ENCODE measurements around the gene HAUS8. TPM values are rescaled to one million over a fixed set of nuclear protein-coding genes. Genes with fewer than 3 reads are reported as not detected.

HAUS8 gene
- total RNA-seq, 2 donors from 2014 or later, result 10.6 to 29.8 TPM

DNA sequence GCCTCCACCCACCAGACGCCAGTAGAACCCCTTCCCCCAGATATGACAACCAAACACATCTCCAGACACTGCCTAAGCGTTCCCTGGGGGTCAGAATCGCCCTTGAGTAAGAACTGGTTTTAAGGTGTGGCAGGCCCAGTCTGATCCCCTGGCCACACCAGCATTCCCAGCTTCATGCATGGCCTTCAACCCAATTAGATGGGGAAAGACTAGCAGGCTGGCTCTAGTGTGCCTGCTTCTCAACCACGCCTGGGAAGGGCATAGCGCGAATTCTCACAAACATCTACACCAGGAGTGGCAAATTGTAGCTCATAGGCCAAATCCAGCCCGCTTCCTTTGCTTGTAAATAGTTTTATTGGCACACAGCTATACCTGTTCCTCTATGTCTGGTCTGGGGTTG is 13.6 kb downstream of the HAUS8 start:
- intact Hi-C loops (cut with DNase I), result no loop called here
- H3K27ac ChIP-seq, result peak overlapping the region; percentile 67
- H3K36me3 ChIP-seq, result no peaks in the 10 kb centered on the region
- H3K9me3 ChIP-seq, result no peaks in the 10 kb centered on the region
- peaks cover 10% of the 10 kb centered on the region for H3K4me1 ChIP-seq
- TF ChIP-seq, protein P1, sequence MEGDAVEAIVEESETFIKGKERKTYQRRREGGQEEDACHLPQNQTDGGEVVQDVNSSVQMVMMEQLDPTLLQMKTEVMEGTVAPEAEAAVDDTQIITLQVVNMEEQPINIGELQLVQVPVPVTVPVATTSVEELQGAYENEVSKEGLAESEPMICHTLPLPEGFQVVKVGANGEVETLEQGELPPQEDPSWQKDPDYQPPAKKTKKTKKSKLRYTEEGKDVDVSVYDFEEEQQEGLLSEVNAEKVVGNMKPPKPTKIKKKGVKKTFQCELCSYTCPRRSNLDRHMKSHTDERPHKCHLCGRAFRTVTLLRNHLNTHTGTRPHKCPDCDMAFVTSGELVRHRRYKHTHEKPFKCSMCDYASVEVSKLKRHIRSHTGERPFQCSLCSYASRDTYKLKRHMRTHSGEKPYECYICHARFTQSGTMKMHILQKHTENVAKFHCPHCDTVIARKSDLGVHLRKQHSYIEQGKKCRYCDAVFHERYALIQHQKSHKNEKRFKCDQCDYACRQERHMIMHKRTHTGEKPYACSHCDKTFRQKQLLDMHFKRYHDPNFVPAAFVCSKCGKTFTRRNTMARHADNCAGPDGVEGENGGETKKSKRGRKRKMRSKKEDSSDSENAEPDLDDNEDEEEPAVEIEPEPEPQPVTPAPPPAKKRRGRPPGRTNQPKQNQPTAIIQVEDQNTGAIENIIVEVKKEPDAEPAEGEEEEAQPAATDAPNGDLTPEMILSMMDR (IDR thresholded peaks at IDR 0.05), result no peak
- no peak overlapping the region for H3K4me3 ChIP-seq
- peak overlapping the region in 1 of 2 donors; percentile 67 for H3K9ac ChIP-seq (ENCODE audit: low read depth in 2 of 2, low read length in 2 of 2)
- DNase-seq, result peak; percentile 72
- no peaks in the 10 kb centered on the region for H3K27me3 ChIP-seq

DNA sequence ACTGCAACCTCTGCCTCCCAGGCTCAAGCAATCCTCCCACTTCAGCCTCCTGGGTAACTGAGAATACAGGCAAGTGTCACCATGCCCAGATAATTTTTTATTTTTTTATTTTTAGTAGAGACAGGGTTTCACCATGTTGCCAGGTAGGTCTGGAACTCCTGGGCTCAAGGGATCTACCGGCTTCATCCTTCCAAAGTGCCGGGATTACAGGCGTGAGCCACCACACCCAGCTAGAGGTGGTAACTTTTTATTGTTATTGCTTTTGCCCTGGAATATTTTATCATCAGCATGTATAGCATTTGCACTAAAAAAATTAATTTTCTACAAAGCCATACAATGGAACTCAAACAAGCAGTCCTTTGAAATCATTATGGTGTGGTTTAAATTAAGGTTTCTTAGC is 14.0 kb downstream of the HAUS8 start:
- TF ChIP-seq, protein P1 (IDR thresholded peaks at IDR 0.05), result no peak
- H3K36me3 ChIP-seq, result no peaks in the 10 kb centered on the region
- peak overlapping the region; percentile 67 for H3K27ac ChIP-seq
- no peaks in the 10 kb centered on the region for H3K9me3 ChIP-seq
- H3K27me3 ChIP-seq, result no peaks in the 10 kb centered on the region
- intact Hi-C loops (cut with DNase I), result no loop called here
- H3K4me3 ChIP-seq, result no peak overlapping the region
- peak; percentile 45 for DNase-seq
- H3K9ac ChIP-seq (ENCODE audit: low read depth in 2 of 2, low read length in 2 of 2), result peak overlapping the region in 1 of 2 donors; percentile 67
- peaks cover 10% of the 10 kb centered on the region for H3K4me1 ChIP-seq

DNA sequence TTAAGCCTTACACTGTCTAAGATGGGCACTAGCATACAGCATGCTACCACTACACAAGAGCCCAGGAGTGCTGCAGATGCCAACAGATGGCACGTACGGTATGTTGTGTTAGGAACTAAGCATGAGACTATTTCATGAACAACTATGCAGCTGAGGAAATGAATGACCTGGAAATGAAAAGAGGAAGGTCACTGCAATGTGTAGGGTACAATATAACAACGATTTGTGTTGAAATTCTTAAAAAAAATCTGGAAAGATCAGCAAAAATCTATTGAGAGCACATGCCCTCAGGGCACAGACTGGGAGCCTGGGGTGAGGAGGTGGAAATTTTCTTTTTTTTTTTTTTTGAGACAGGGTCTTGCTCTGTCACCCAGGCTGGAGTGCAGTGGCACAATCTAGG is 14.4 kb downstream of the HAUS8 start:
- no peak for DNase-seq
- Histone ChIP-seq H3K4me3 (no peak overlapping the region), H3K36me3 (no peaks in the 10 kb centered on the region), H3K27ac (peak overlapping the region; percentile 67), H3K9ac (ENCODE audit: low read depth in 2 of 2, low read length in 2 of 2) (no peak overlapping the region), H3K27me3 (no peaks in the 10 kb centered on the region), H3K4me1 (peaks cover 10% of the 10 kb centered on the region), H3K9me3 (no peaks in the 10 kb centered on the region)
- TF ChIP-seq, protein P1 (IDR thresholded peaks at IDR 0.05), result no peak
- intact Hi-C loops (cut with DNase I), result no loop called here

DNA sequence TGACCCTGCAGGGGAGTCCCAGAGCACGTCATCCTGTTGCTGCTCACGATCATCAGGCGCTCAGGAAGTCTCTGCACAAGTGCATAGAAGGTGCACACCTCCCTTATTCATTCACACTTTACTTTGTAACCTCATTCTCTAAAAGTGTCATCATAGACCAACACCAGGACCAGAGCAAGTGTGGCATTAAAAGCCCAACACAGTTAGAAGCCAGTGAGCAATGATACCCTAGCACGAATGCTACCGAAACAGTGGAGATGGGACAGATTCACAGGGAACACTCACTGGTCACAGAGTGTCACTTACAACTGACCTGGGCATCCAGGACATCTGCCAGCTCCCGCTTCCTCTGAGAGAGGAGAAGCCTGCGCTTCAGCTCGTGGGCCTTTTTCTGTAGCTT is 17.0 kb downstream of the HAUS8 start:
- H3K4me1 ChIP-seq, result peaks cover 10% of the 10 kb centered on the region
- no peak overlapping the region for H3K27ac ChIP-seq
- H3K36me3 ChIP-seq, result no peaks in the 10 kb centered on the region
- no peaks in the 10 kb centered on the region for H3K9me3 ChIP-seq
- intact Hi-C loops (cut with DNase I), result no loop called here
- H3K4me3 ChIP-seq, result no peak overlapping the region
- H3K27me3 ChIP-seq, result no peaks in the 10 kb centered on the region
- DNase-seq, result no peak
- no peak overlapping the region for H3K9ac ChIP-seq (ENCODE audit: low read depth in 2 of 2, low read length in 2 of 2)
- TF ChIP-seq, protein P1 (IDR thresholded peaks at IDR 0.05), result no peak

DNA sequence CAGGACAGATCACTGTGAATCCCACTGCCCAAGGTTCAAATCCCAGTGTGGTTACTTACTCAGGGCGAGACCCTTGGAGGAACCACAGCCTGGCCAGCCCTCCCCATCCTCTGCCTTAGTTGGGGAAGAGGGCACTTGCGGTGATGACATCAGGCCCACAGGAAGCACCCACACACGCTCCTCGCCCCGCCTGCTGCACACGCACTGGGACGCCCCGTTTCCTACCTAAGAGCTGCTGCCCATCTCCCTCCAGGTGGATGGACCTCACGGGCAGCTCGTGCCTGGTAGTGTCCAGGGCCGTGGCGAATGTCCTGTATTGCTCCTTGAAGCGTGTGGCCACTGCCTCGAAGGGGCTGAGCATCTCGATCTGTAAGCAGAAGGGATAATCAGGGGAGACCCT is 19.6 kb downstream of the HAUS8 start:
- intact Hi-C loops (cut with DNase I), result no loop called here
- no peaks in the 10 kb centered on the region for H3K36me3 ChIP-seq

More for the DNA sequence above, 19.6 kb downstream of the HAUS8 start:
- Histone ChIP-seq H3K9ac (ENCODE audit: low read depth in 2 of 2, low read length in 2 of 2) (no peak overlapping the region), H3K4me1 (no peaks in the 10 kb centered on the region), H3K27ac (no peak overlapping the region), H3K27me3 (no peaks in the 10 kb centered on the region), H3K4me3 (no peak overlapping the region), H3K9me3 (no peaks in the 10 kb centered on the region)
- TF ChIP-seq, protein P1 (IDR thresholded peaks at IDR 0.05), result no peak
- no peak for DNase-seq

Data from colonic mucosa (tissue), 4 donors.